Kidney (tissue), 14 donors: ENCODE results near the gene ZNF814. TPM values are rescaled to one million over a fixed set of nuclear protein-coding genes. Genes with fewer than 3 reads are reported as not detected.
"Not testable (repeated sequence)": the region's sequence is repeated elsewhere in the genome, so short reads cannot be mapped to it uniquely, and the experiment has no call there.

ENCODE experiments used
- DNase-seq, 5 donors: peaks; one replicate each; pipeline ENCODE4 v3.0.0-alpha.2; 2013 to 2020
- FAIRE-seq: peaks from 2 replicates; lab custom pipeline; 2012; peaks lifted over from hg19 to GRCh38; lab: Jason Lieb, UNC
- H3K27ac ChIP-seq, 2 donors: one replicate each; pipeline ENCODE4 v1.7.0; 2013; ENCODE audit warnings: low read depth in 2 of 2, low read length in 2 of 2, inconsistent platforms in 1 of 2
- H3K27me3 ChIP-seq: one replicate; pipeline ENCODE4 v1.7.1; 2013; ENCODE audit warnings: low read length, inconsistent platforms; ENCODE audit not compliant: control insufficient read depth, insufficient read depth
- H3K36me3 ChIP-seq, 3 donors: one replicate each; pipeline versions ENCODE4 v1.7.0 to v1.7.1; 2013; ENCODE audit warnings: low read length in 3 of 3, control low read depth in 1 of 3, inconsistent platforms in 1 of 3; ENCODE audit not compliant: insufficient read depth in 3 of 3, control insufficient read depth in 2 of 3
- H3K4me1 ChIP-seq, 3 donors: one replicate each; pipeline versions ENCODE4 v1.7.0 to v1.7.1; 2013; ENCODE audit warnings: low read length in 3 of 3, inconsistent platforms in 1 of 3, low read depth in 1 of 3; ENCODE audit not compliant: control insufficient read depth in 2 of 3, insufficient read depth in 2 of 3
- H3K4me3 ChIP-seq, 3 donors: one replicate each; pipeline versions ENCODE4 v1.7.0 to v1.8.1; 2013; ENCODE audit warnings: low read length in 3 of 3, control low read depth in 1 of 3, inconsistent platforms in 1 of 3
- H3K9ac ChIP-seq, 3 donors: one replicate each; pipeline versions ENCODE4 v1.7.0 to v1.7.1; 2013; ENCODE audit warnings: low read length in 3 of 3, control low read depth in 1 of 3, inconsistent platforms in 1 of 3
- H3K9me3 ChIP-seq, 3 donors: one replicate each; pipeline versions ENCODE4 v1.7.0 to v1.7.1; 2013; ENCODE audit warnings: low read length in 3 of 3, control low read depth in 1 of 3, inconsistent platforms in 1 of 3; ENCODE audit not compliant: control insufficient read depth in 2 of 3, insufficient read depth in 1 of 3
- CTCF ChIP-seq: IDR thresholded peaks from 3 replicates; pipeline ENCODE4 v1.5.1; 2012; ENCODE audit warnings: mild to moderate bottlenecking, moderate library complexity, borderline replicate concordance; ENCODE audit not compliant: insufficient read depth; ENCODE audit errors: extremely low read depth
- intact Hi-C: fragments of 100-400 bp; cut with DNase I; formaldehyde crosslinking; loops from one replicate; pipeline ENCODE4 v1.11.1; 2022
- polyA plus RNA-seq: library from polyadenylated mRNA; stranded (reverse); fragments of 350-450 nt; fragmentation: Illumina TruSeq; extraction: RNeasy Lipid Tissue Mini Kit (QIAGEN cat#74804); gene quantifications from one replicate; pipeline ENCODE4 v1.2.3, GENCODE V29; 2014; ENCODE audit warnings: low read depth, low replicate concordance; ENCODE audit not compliant: insufficient read depth
- total RNA-seq: library from RNA; stranded (reverse); fragmentation: NEBNext Ultra II Directional; extraction: Animal tissue kit (Norgen Biotek cat#: 25700); gene quantifications from one replicate; pipeline ENCODE4 v1.2.1, GENCODE V29; 2021
- donor health status: control.
- donor health status: control.
- donor health status: control.
- donor health status: control.
- donor health status: control.
- donor health status: DM: yes; HTN: yes; CAD: no.
- donor health status: Normal renal cell carcinoma (clear cell type).

Gene ZNF814
- total and polyA plus RNA-seq, 2 donors from 2014 or later: 26.7 to 27.7 TPM

DNA sequence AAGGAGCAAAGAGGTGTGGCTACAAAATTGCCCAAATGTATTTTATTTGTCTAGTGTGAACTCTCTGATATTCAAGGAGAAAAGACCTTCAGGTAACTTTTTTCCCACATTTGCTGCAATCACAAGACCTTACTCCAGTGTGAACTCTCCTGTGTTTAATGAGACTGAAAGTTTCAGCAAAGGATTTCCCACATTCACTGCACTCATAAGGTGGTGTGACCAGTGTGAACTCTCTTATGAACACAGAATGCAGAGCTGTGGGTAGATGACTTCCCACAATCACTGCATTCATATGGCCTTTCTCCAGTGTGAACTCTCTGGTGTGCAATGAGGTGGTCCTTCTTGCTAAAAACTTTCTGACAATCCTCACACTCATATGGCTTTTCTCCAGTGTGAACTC, 16.4 kb downstream of the ZNF814 start:
- Histone ChIP-seq H3K27ac (no peak overlapping the region), H3K4me3 (no peak overlapping the region), H3K9me3 (peaks cover 14 to 46% (median 19%) of the 10 kb centered on the region in 3 donors), H3K36me3 (peaks cover 16 to 34% (median 25%) of the 10 kb centered on the region in 3 donors), H3K9ac (no peak overlapping the region), H3K27me3 (no peaks in the 10 kb centered on the region), H3K4me1 (no peaks in the 10 kb centered on the region)
- intact Hi-C loops: no loop called here
- FAIRE-seq (no peak), DNase-seq (no peak)
- TF ChIP-seq CTCF: no peak

- Histone ChIP-seq H3K9ac (no peak overlapping the region), H3K27ac (no peak overlapping the region), H3K4me1 (no peaks in the 10 kb centered on the region), H3K4me3 (no peak overlapping the region), H3K36me3 (peaks cover 13 to 33% (median 16%) of the 10 kb centered on the region in 3 donors), H3K9me3 (peaks cover 10 to 37% (median 15%) of the 10 kb centered on the region in 3 donors), H3K27me3 (no peaks in the 10 kb centered on the region)
- intact Hi-C loops: no loop called here
- FAIRE-seq (no peak), DNase-seq (no peak)
- TF ChIP-seq CTCF: no peak
These were observed 18.6 kb downstream of the ZNF814 start for GRCh38 chr19:57870225-57870624.

GRCh38 chr19:57869655-57870054, 19.2 kb downstream of the ZNF814 start:
- H3K4me3 ChIP-seq, DNase-seq, H3K4me1 ChIP-seq, H3K27ac ChIP-seq, H3K9ac ChIP-seq, FAIRE-seq, intact Hi-C loops, H3K27me3 ChIP-seq: not testable (repeated sequence)
- Histone ChIP-seq H3K9me3 (peaks cover 9 to 36% (median 15%) of the 10 kb centered on the region in 3 donors), H3K36me3 (peaks cover 13 to 39% (median 16%) of the 10 kb centered on the region in 3 donors)

GRCh38 chr19:57867868-57868492, 20.9 kb downstream of the ZNF814 start:
- Histone ChIP-seq H3K27me3 (no peaks in the 10 kb centered on the region), H3K9me3 (peaks cover 4 to 20% (median 7%) of the 10 kb centered on the region in 3 donors), H3K4me1 (no peaks in the 10 kb centered on the region), H3K9ac (no peak overlapping the region), H3K36me3 (peaks cover 8 to 36% (median 12%) of the 10 kb centered on the region in 3 donors), H3K27ac (no peak overlapping the region), H3K4me3 (no peak overlapping the region)
- FAIRE-seq (no peak), DNase-seq (no peak)
- TF ChIP-seq CTCF: no peak
- intact Hi-C loops: no loop called here

DNA sequence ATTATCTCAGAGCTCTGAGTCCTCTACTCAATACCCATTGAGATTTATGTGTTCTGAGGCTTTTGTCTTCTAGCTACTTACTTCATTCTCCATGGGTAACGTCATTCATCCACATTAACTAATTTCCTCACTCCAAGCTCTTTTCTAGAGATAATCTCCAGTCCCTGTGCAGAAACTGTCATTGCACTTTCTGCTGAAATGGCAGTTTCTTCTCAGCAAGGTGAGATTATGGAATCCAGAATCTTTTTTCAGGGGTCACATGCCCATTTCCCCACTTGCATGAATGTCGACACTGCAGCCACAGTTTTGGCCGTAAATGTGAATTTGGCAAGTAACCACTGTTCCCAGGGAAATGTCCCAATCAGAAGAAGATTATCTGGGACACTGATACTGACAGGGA, 26.5 kb downstream of the ZNF814 start:
- H3K27me3 ChIP-seq, DNase-seq, H3K4me1 ChIP-seq, H3K9ac ChIP-seq, H3K4me3 ChIP-seq, H3K9me3 ChIP-seq, FAIRE-seq, intact Hi-C loops, H3K27ac ChIP-seq: not testable (repeated sequence)
- H3K36me3 ChIP-seq: peaks cover 13 to 53% (median 17%) of the 10 kb centered on the region in 3 donors

GRCh38 chr19:57854117-57854516, 34.7 kb downstream of the ZNF814 start:
- DNase-seq, H3K27ac ChIP-seq, H3K9me3 ChIP-seq, H3K27me3 ChIP-seq, H3K4me1 ChIP-seq, H3K36me3 ChIP-seq, H3K4me3 ChIP-seq, H3K9ac ChIP-seq, FAIRE-seq, intact Hi-C loops: not testable (repeated sequence)
